K562 (cell line): ENCODE measurements around the gene APOM.
A peak's percentile ranks its signal among the peaks of the same experiment; 100 is the strongest.

Experiments
- BDP1 ChIP-seq: IDR thresholded peaks from 3 replicates; pipeline ENCODE4 v1.6.1; 2011; ENCODE audit not compliant: insufficient read length, insufficient read depth
- CHD2 ChIP-seq: IDR thresholded peaks from 2 replicates; pipeline ENCODE4 v1.6.1; 2011; ENCODE audit warnings: low read depth, low read length
- POLR2A ChIP-seq: fragments of 450-650 bp; conservative IDR thresholded peaks from 2 replicates; pipeline ENCODE4 v1.6.1; 2016
- RAD51 ChIP-seq: fragments of 450-650 bp; IDR thresholded peaks from 2 replicates; pipeline ENCODE4 v1.7.1; 2016; ENCODE audit warnings: low read depth, mild to moderate bottlenecking, borderline replicate concordance
- ZHX1 ChIP-seq: fragments of 150-350 bp; conservative IDR thresholded peaks from 2 replicates; pipeline ENCODE4 v1.6.1; 2014; ENCODE audit warnings: low read length
- TF ChIP-seq, protein P1 (sequence below), 2 experiments: fragments of 250-450 bp in 1 of 2; fragments of 450-650 bp in 1 of 2; sonication (Bioruptor Pico) in 1 of 2; IDR thresholded peaks; 2 replicates each; pipeline versions ENCODE4 v1.6.1 to v1.8.0; 2016 to 2021; ENCODE audit warnings: mild to moderate bottlenecking in 2 of 2, moderate library complexity in 2 of 2, missing compliant biosample characterization in 1 of 2, missing genetic modification characterization in 1 of 2
- TF ChIP-seq, protein P2 (sequence below): sonication (generic); formaldehyde crosslinking; IDR thresholded peaks from 2 replicates; pipeline ENCODE4 v1.5.0; 2020; ENCODE audit warnings: missing genetic modification reagents

GRCh38 chr6:31663961-31664789 is 8.5 kb downstream of the APOM start:
- TF ChIP-seq, protein P1, sequence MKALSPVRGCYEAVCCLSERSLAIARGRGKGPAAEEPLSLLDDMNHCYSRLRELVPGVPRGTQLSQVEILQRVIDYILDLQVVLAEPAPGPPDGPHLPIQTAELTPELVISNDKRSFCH (CRISPR knock-in tag; IDR thresholded peaks at IDR 0.05) = no peak
- TF ChIP-seq, protein P1 (tag; IDR thresholded peaks at IDR 0.05) = no peak
- TF ChIP-seq ZHX1 = no peak
- TF ChIP-seq BDP1 = no peak
- TF ChIP-seq, protein P2, sequence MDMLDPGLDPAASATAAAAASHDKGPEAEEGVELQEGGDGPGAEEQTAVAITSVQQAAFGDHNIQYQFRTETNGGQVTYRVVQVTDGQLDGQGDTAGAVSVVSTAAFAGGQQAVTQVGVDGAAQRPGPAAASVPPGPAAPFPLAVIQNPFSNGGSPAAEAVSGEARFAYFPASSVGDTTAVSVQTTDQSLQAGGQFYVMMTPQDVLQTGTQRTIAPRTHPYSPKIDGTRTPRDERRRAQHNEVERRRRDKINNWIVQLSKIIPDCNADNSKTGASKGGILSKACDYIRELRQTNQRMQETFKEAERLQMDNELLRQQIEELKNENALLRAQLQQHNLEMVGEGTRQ (CRISPR knock-in tag) = no peak
- no peak for TF ChIP-seq RAD51
- TF ChIP-seq CHD2 = no peak
- TF ChIP-seq POLR2A = peak; percentile 63
